CD14-positive monocyte (primary cell): ENCODE results near the gene DNMT3A. TPM values are rescaled to one million over a fixed set of nuclear protein-coding genes. Genes with fewer than 3 reads are reported as not detected.

Source experiments
- DNase-seq, 3 donors: peaks; one replicate each; pipeline ENCODE4 v3.0.0-alpha.2; 2011 to 2022
- H2AFZ ChIP-seq: 2 replicates; pipeline ENCODE4 v1.6.0; 2012; ENCODE audit warnings: mild to moderate bottlenecking, low read depth, low read length, inconsistent platforms; ENCODE audit not compliant: insufficient read depth, poor library complexity, severe bottlenecking
- H3K27ac ChIP-seq, 2 donors: 1 replicate in 1 of 2; 2 replicates in 1 of 2; pipeline ENCODE4 v1.5.1; 2012 to 2013; ENCODE audit warnings: low read length in 2 of 2, control low read depth in 1 of 2, inconsistent platforms in 1 of 2, low read depth in 1 of 2, mild to moderate bottlenecking in 1 of 2
- H3K27me3 ChIP-seq, 2 donors: one replicate each; pipeline versions ENCODE4 v1.6.0 to v1.6.1; 2011 to 2013; ENCODE audit warnings: low read length in 2 of 2; ENCODE audit not compliant: control insufficient read depth in 2 of 2, insufficient read depth in 2 of 2
- H3K36me3 ChIP-seq, 2 donors: replicated peaks in 1 of 2; 1 replicate in 1 of 2; 2 replicates in 1 of 2; pipeline versions ENCODE4 v1.5.1 to v1.6.1; 2012 to 2013; ENCODE audit warnings: low read length in 2 of 2, control low read depth in 1 of 2, inconsistent platforms in 1 of 2, mild to moderate bottlenecking in 1 of 2; ENCODE audit not compliant: insufficient read depth in 2 of 2, control insufficient read depth in 1 of 2
- H3K4me1 ChIP-seq, 2 donors: 1 replicate in 1 of 2; 2 replicates in 1 of 2; pipeline versions ENCODE4 v1.5.1 to v1.6.1; 2012 to 2013; ENCODE audit warnings: low read length in 2 of 2, control low read depth in 1 of 2, inconsistent platforms in 1 of 2, mild to moderate bottlenecking in 1 of 2, moderate library complexity in 1 of 2; ENCODE audit not compliant: insufficient read depth in 2 of 2, control insufficient read depth in 1 of 2
- H3K4me2 ChIP-seq: replicated peaks from 2 replicates; pipeline ENCODE3; 2012; ENCODE audit warnings: low read length, moderate library complexity, mild to moderate bottlenecking; ENCODE audit not compliant: poor library complexity, severe bottlenecking; ENCODE audit errors: extremely low read depth
- H3K4me3 ChIP-seq, 3 experiments: fragments of 200-600 bp in 1 of 3; sonication (generic) in 1 of 3; replicated peaks in 1 of 3; 1 replicate in 2 of 3; 2 replicates in 1 of 3; pipeline ENCODE4 v1.5.1; 2011 to 2013; ENCODE audit warnings: low read length in 3 of 3, mild to moderate bottlenecking in 3 of 3, control low read depth in 2 of 3, low read depth in 2 of 3, inconsistent platforms in 1 of 3, moderate library complexity in 1 of 3
- H3K79me2 ChIP-seq: 2 replicates; pipeline ENCODE4 v1.6.0; 2012; ENCODE audit warnings: mild to moderate bottlenecking, control low read depth, inconsistent platforms, low read length, moderate library complexity; ENCODE audit not compliant: insufficient read depth
- H3K9ac ChIP-seq: 2 replicates; pipeline ENCODE4 v1.6.0; 2017; ENCODE audit warnings: low read length, mild to moderate bottlenecking; ENCODE audit not compliant: insufficient read depth, poor library complexity, severe bottlenecking
- H3K9me3 ChIP-seq, 2 donors: replicated peaks in 1 of 2; 1 replicate in 1 of 2; 2 replicates in 1 of 2; pipeline versions ENCODE4 v1.5.1 to v1.6.1; 2012 to 2013; ENCODE audit warnings: low read length in 2 of 2, control low read depth in 1 of 2; ENCODE audit not compliant: control insufficient read depth in 1 of 2, insufficient read depth in 1 of 2
- H4K20me1 ChIP-seq: 2 replicates; pipeline ENCODE4 v1.6.0; 2012; ENCODE audit warnings: mild to moderate bottlenecking, low read length, control low read depth, moderate library complexity; ENCODE audit not compliant: insufficient read depth
- H3K27ac Mint-ChIP-seq, 7 donors: one replicate each; pipeline ENCODE4 v1.8.0; 2020; ENCODE audit warnings: mild to moderate bottlenecking in 7 of 7, mixed read lengths in 7 of 7, moderate library complexity in 6 of 7, inconsistent platforms in 2 of 7
- H3K27me3 Mint-ChIP-seq, 3 donors: one replicate each; pipeline ENCODE4 v1.8.0; 2021 to 2022; ENCODE audit warnings: low read depth in 3 of 3, mild to moderate bottlenecking in 3 of 3, mixed read lengths in 3 of 3, moderate library complexity in 3 of 3, inconsistent platforms in 1 of 3
- H3K36me3 Mint-ChIP-seq, 2 donors: one replicate each; pipeline ENCODE4 v1.8.0; 2020; ENCODE audit warnings: mixed read lengths in 2 of 2, inconsistent platforms in 1 of 2, mild to moderate bottlenecking in 1 of 2
- H3K4me1 Mint-ChIP-seq: one replicate; pipeline ENCODE4 v1.8.0; 2020; ENCODE audit warnings: mild to moderate bottlenecking, mixed read lengths
- H3K4me3 Mint-ChIP-seq, 2 donors: one replicate each; pipeline ENCODE4 v1.8.0; 2020; ENCODE audit warnings: mild to moderate bottlenecking in 2 of 2, mixed read lengths in 2 of 2, moderate library complexity in 1 of 2
- H3K9me3 Mint-ChIP-seq, 7 donors: one replicate each; pipeline ENCODE4 v1.8.0; 2020 to 2022; ENCODE audit warnings: mixed read lengths in 7 of 7, mild to moderate bottlenecking in 6 of 7, moderate library complexity in 6 of 7, inconsistent platforms in 2 of 7
- CTCF ChIP-seq: fragments of 200-600 bp; IDR thresholded peaks from one replicate; pipeline ENCODE4 v1.8.0; 2022; ENCODE audit warnings: antibody characterized with exemption, mild to moderate bottlenecking
- WGBS: methylation state at CpG from one replicate; pipeline ENCODE4 v1.1.5; 2013; ENCODE audit warnings: missing lambda C conversion rate; ENCODE audit not compliant: insufficient coverage; 5-methylcytosine and 5-hydroxymethylcytosine counted together
- intact Hi-C, 2 donors: fragments of 100-400 bp; cut with micrococcal nuclease; formaldehyde crosslinking; loops; one replicate each; pipeline versions ENCODE4 v1.15.0 to v1.15.1; 2023
- polyA plus RNA-seq, 3 donors: library from polyadenylated mRNA; depleted of rRNA in 1 of 3; unstranded in 2 of 3; stranded (reverse) in 1 of 3; fragments of 300-500 nt in 2 of 3; fragments of >200 nt in 1 of 3; fragmentation: Illumina TruSeq in 2 of 3; gene quantifications; 1 replicate in 2 of 3; 2 replicates in 1 of 3; pipeline ENCODE4 v1.2.3, GENCODE V29; 2012 to 2021

Gene DNMT3A
- polyA plus RNA-seq, 3 donors, result 1.7 to 7.9 (median 2.7) TPM

- no peaks in the 10 kb centered on the region for H3K27me3 ChIP-seq
- DNase-seq, result no peak
- 100% methylated on average over 2 of the region's 8 CpGs for WGBS
- Mint-ChIP-seq H3K36me3 (peaks cover 30 to 36% of the 10 kb centered on the region in 2 donors), H3K27me3 (peaks cover 1 to 6% (median 6%) of the 10 kb centered on the region in 3 donors), H3K4me1 (peaks cover 51% of the 10 kb centered on the region), H3K27ac (no peak overlapping the region), H3K4me3 (no peak overlapping the region), H3K9me3 (no peaks in the 10 kb centered on the region)
- no peaks in the 10 kb centered on the region for H3K79me2 ChIP-seq
- H3K4me3 ChIP-seq, result no peak overlapping the region
- no peak overlapping the region for H2AFZ ChIP-seq
- peaks cover 3 to 9% of the 10 kb centered on the region in 2 donors for H3K36me3 ChIP-seq
- no peaks in the 10 kb centered on the region for H3K9me3 ChIP-seq
- no peak overlapping the region for H3K9ac ChIP-seq
- peaks cover 54 to 58% of the 10 kb centered on the region in 2 donors for H3K4me1 ChIP-seq
- intact Hi-C loops, result no loop called here
- TF ChIP-seq CTCF, result no peak
- no peaks in the 10 kb centered on the region for H4K20me1 ChIP-seq
- no peak overlapping the region for H3K27ac ChIP-seq
- no peak overlapping the region for H3K4me2 ChIP-seq
Measured at GRCh38 chr2:25281941-25282340, 59.8 kb downstream of the DNMT3A start.

- Mint-ChIP-seq H3K27ac (no peak overlapping the region), H3K4me1 (peaks cover 54% of the 10 kb centered on the region)
- no peaks in the 10 kb centered on the region for H3K79me2 ChIP-seq
Measured at GRCh38 chr2:25281522-25281921, 60.2 kb downstream of the DNMT3A start.

More at GRCh38 chr2:25281522-25281921, 60.2 kb downstream of the DNMT3A start:
- peaks cover 30 to 37% of the 10 kb centered on the region in 2 donors for H3K36me3 Mint-ChIP-seq
- Histone ChIP-seq H3K27me3 (no peaks in the 10 kb centered on the region), H3K36me3 (peaks cover 3 to 9% of the 10 kb centered on the region in 2 donors), H3K4me3 (no peak overlapping the region), H3K27ac (no peak overlapping the region), H4K20me1 (no peaks in the 10 kb centered on the region), H3K4me2 (no peak overlapping the region), H3K4me1 (peaks cover 57 to 61% of the 10 kb centered on the region in 2 donors), H3K9me3 (no peaks in the 10 kb centered on the region), H3K9ac (no peak overlapping the region), H2AFZ (no peak overlapping the region)
- DNase-seq, result no peak
- H3K27me3 Mint-ChIP-seq, result peaks cover 1 to 9% (median 8%) of the 10 kb centered on the region in 3 donors
- intact Hi-C loops, result no loop called here
- H3K9me3 Mint-ChIP-seq, result no peaks in the 10 kb centered on the region
- H3K4me3 Mint-ChIP-seq, result no peak overlapping the region
- TF ChIP-seq CTCF, result no peak
- WGBS, result 91% methylated on average over 2 of the region's 5 CpGs
